ENCODE data around the gene ZNF57. TPM values are rescaled to one million over a fixed set of nuclear protein-coding genes. Genes with fewer than 3 reads are reported as not detected.

Gene ZNF57
- polyA plus RNA-seq: 6.3 and 8.4 TPM in 2 replicates

DNA sequence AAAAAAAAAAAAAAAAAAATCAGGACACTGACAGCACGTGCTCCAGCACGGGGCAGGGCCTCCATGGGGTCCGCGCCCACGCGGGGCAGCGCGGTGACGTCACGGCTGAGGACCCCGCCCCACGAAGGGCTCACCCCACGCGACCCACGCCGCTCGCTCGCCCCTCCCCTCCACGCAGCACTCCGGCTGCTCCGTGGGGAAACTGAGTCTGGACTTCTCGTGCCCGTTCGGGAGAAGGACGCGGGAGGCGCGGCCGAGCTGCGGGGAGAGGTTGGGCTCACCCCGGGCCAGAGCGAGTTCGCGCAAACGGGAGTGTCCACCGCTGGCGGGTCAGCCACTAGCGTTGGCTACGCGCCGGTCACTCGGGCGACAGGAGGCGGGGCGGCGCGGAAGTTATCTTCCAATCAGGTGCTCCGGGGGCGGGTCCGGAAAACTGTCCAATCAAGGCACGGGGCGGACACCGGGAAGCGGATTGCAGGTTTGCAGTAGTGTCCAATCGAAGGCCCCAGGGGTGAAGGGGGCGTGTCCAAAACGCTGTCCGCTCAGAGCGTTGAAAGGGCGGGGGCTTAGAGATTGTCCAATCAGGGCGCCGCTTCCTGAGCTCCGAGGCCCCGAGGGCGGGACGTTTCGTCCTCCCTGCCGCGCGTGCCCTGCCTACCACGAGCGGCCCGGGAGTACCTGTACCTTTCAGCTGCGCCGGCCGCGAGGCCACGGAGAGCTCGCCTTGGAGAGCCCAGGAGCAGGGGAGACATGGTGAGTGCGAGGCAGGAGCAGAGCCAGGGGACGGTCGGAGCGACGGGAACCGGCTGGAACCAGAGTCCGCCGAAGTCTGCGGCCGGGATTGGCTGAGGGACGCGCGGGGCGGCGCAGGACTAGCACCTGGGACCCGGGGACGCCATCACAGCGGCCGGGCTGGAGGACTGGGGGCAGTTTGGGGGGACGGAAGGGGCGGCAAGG lies at the start of gene ZNF57:
Gene ZNF57 (plus strand): TSS at position 633 of the 957 bp plus-strand sequence. CDS start 118 bp downstream, at position 751.

GRCh38 chr19:2867025-2867991 lies 33.4 kb upstream of the ZNF57 start, which contains the start of gene ZNF556:
ZNF556 (plus strand) TSS chr19:2867335; CDS start chr19:2867422, 87 bp downstream.

DNA sequence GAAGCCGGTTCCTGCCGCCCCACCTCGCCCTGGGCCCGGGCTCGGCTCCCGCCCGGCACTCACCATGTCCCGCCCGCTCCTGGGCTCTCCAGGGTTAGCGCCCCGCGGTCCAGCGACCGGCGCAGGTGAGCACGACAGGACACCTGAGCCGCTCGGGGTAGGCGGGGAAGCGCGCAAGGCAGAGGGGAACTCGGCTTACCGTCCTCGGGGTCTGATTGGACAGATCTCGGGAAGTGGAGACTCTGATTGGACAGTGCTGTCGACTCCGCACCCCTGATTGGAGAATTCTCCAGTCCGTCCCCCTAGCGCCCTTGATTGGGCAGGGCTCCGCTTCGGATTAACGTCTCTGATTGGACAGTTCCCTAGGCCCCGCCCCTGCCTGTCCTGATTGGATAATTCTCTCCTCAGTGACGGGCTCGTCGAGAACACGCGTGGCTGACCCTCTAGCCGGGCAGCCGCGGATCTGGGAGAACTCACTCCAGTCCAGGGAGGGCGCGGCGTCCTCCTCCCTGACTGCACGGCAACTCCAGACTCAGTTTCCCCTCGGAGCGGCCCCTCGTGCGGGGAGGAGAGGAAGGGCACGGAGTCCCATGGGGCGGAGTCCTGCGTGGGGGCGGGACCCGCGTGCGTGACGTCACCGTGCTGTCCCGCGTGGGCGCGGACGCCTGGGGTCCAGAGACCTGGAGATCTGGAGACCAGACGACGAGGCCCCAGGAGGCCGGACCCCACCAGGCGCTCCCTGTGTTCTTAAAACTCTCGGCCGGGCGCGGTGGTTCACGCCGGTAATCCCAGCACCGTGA lies 44.2 kb downstream of the ZNF57 start, which contains the start of gene ZNF77:
Gene ZNF77 (minus strand): TSS at position 197 of the 800 bp plus-strand sequence. CDS start 131 bp downstream, at position 66.

Other genes starting within 250 kb of the ZNF57 start
- gene GNG7, start 198.2 kb upstream of the ZNF57 start, polyA plus RNA-seq: 5.0 and 6.7 TPM in 2 replicates
- gene DIRAS1, start 179.6 kb upstream of the ZNF57 start, polyA plus RNA-seq: 0.22 and 1.6 TPM in 2 replicates
- gene SLC39A3, start 160.9 kb upstream of the ZNF57 start, polyA plus RNA-seq: 1.1 and 1.7 TPM in 2 replicates
- gene SGTA, start 117.7 kb upstream of the ZNF57 start, polyA plus RNA-seq: 1.7 and 2.3 TPM in 2 replicates
- 1.5 and 3.0 TPM in 2 replicates for gene THOP1, start 115.4 kb upstream of the ZNF57 start, polyA plus RNA-seq
- 3.1 and 3.9 TPM in 2 replicates for gene ZNF554, start 81.1 kb upstream of the ZNF57 start, polyA plus RNA-seq
- 1.5 and 2.2 TPM in 2 replicates for gene ZNF555, start 59.5 kb upstream of the ZNF57 start, polyA plus RNA-seq
- 0.20 TPM in 1 of 2 replicates, not detected in the other for gene ZNF556, start 33.6 kb upstream of the ZNF57 start, polyA plus RNA-seq
- 0.81 and 2.7 TPM in 2 replicates for gene ZNF77, start 44.0 kb downstream of the ZNF57 start, polyA plus RNA-seq
- gene TLE6, start 76.6 kb downstream of the ZNF57 start, polyA plus RNA-seq: 1.4 TPM in 1 of 2 replicates, not detected in the other
- gene TLE2, start 128.4 kb downstream of the ZNF57 start, polyA plus RNA-seq: 0.21 and 0.98 TPM in 2 replicates
- 9.8 and 15.6 TPM in 2 replicates for gene TLE5, start 161.6 kb downstream of the ZNF57 start, polyA plus RNA-seq
- gene GNA11, start 193.4 kb downstream of the ZNF57 start, polyA plus RNA-seq: 0.42 and 1.0 TPM in 2 replicates
- gene GNA15, start 235.1 kb downstream of the ZNF57 start, polyA plus RNA-seq: 0.89 and 0.94 TPM in 2 replicates